ENCODE results near the gene PDCD4. TPM values are rescaled to one million over a fixed set of nuclear protein-coding genes. Genes with fewer than 3 reads are reported as not detected.
A peak's percentile ranks its signal among the peaks of the same experiment; 100 is the strongest.

PDCD4 gene
- total and polyA plus RNA-seq, 9 of the 15 experiments (the other 6 are each of a cell fraction or from before 2014, with no cell fraction given): 12.9 to 44.1 (median 33.7) TPM

- TF ChIP-seq CEBPG (CRISPR knock-in tag; IDR thresholded peaks at IDR 0.05) (peak; percentile 79), CEBPG (tag; conservative IDR thresholded peaks at IDR 0.05 in 1 of 2, IDR thresholded peaks at IDR 0.05 in 1 of 2) (peak; percentile 86 to 92), MAFK (IDR thresholded peaks at IDR 0.05; ENCODE audit: low read length) (0 out of 2 replicates have a peak, but pooled peaks have one; percentile 4), FOXA3 (CRISPR knock-in tag; conservative IDR thresholded peaks at IDR 0.05 in 1 of 2, IDR thresholded peaks at IDR 0.05 in 1 of 2) (peak; percentile 94 to 99; a peak in 3 of 4 replicates), ZBTB12 (CRISPR knock-in tag; IDR thresholded peaks at IDR 0.05) (0 out of 2 replicates have a peak, but pooled peaks have one; percentile 11), NR4A1 (CRISPR knock-in tag; IDR thresholded peaks at IDR 0.05) (no peak), NR4A1 (tag; IDR thresholded peaks at IDR 0.05) (no peak), SMARCE1 (IDR thresholded peaks at IDR 0.05) (peak; percentile 85), DPF2 (IDR thresholded peaks at IDR 0.05) (peak; percentile 85), BHLHE40 (IDR thresholded peaks at IDR 0.05; ENCODE audit: low read length) (peak; percentile 83), ZNF75A (CRISPR knock-in tag; IDR thresholded peaks at IDR 0.05) (0 out of 2 replicates have a peak, but pooled peaks have one; percentile 14), KDM4B (IDR thresholded peaks at IDR 0.05; ENCODE audit: borderline replicate concordance in 2 of 2, low read depth in 1 of 2) (no peak), MNT (conservative IDR thresholded peaks at IDR 0.05) (peak in 1 of 2 experiments; percentile 59; a peak in 2 of 4 replicates), ATF1 (CRISPR knock-in tag; IDR thresholded peaks at IDR 0.05) (no peak), ATF1 (tag; IDR thresholded peaks at IDR 0.05) (no peak), SOX6 (IDR thresholded peaks at IDR 0.05) (peak; percentile 98), MTA2 (IDR thresholded peaks at IDR 0.05; ENCODE audit: low read depth) (peak; percentile 68; the same call in 1 of the 2 replicates), ZNF431 (CRISPR knock-in tag; IDR thresholded peaks at IDR 0.05) (no peak), SMARCA4 (IDR thresholded peaks at IDR 0.05) (peak; percentile 76; the same call in 1 of the 2 replicates), MEF2D (tag; conservative IDR thresholded peaks at IDR 0.05; ENCODE audit: low read depth) (peak; percentile 60; the same call in 1 of the 2 replicates), FOXA1 (IDR thresholded peaks at IDR 0.05; ENCODE audit: borderline replicate concordance) (0 out of 2 replicates have a peak, but pooled peaks have one; percentile 44), C11orf30 (IDR thresholded peaks at IDR 0.05; ENCODE audit: low read depth) (peak; percentile 29; the same call in 1 of the 2 replicates), BCOR (IDR thresholded peaks at IDR 0.05) (peak; percentile 58; the same call in 1 of the 2 replicates), GATAD2A (IDR thresholded peaks at IDR 0.05) (no peak), HDAC3 (IDR thresholded peaks at IDR 0.05; ENCODE audit: borderline replicate concordance, partially characterized antibody) (no peak), ZNF764 (CRISPR knock-in tag; IDR thresholded peaks at IDR 0.05; ENCODE audit: low read depth) (no peak), RCOR1 (IDR thresholded peaks at IDR 0.05; ENCODE audit: borderline replicate concordance in 1 of 2, low read depth in 2 of 2, low read length in 2 of 2) (peak in 1 of 2 experiments; percentile 83; a peak in 2 of 4 replicates), KDM1A (IDR thresholded peaks at IDR 0.05) (peak in 1 of 2 experiments; percentile 49; a peak in 1 of 4 replicates), POLR2AphosphoS5 (IDR thresholded peaks at IDR 0.05; ENCODE audit: control insufficient read depth, insufficient read depth, low read depth, low read length) (peak; percentile 40; the same call in 1 of the 2 replicates)
Measured at GRCh38 chr10:110857265-110858171, 14.2 kb upstream of the PDCD4 start (continued).
